GM12801 (cell line): ENCODE results near the gene RGMB.

Experiments used
- TF ChIP-seq, protein P1 (sequence below): IDR thresholded peaks from one replicate; pipeline ENCODE4 v1.5.1; 2011; ENCODE audit warnings: control low read depth; ENCODE audit not compliant: insufficient read length; ENCODE audit errors: extremely low read depth

RGMB gene

GRCh38 chr5:98742396-98743073 lies 30.9 kb upstream of the RGMB start:
- TF ChIP-seq, protein P1, sequence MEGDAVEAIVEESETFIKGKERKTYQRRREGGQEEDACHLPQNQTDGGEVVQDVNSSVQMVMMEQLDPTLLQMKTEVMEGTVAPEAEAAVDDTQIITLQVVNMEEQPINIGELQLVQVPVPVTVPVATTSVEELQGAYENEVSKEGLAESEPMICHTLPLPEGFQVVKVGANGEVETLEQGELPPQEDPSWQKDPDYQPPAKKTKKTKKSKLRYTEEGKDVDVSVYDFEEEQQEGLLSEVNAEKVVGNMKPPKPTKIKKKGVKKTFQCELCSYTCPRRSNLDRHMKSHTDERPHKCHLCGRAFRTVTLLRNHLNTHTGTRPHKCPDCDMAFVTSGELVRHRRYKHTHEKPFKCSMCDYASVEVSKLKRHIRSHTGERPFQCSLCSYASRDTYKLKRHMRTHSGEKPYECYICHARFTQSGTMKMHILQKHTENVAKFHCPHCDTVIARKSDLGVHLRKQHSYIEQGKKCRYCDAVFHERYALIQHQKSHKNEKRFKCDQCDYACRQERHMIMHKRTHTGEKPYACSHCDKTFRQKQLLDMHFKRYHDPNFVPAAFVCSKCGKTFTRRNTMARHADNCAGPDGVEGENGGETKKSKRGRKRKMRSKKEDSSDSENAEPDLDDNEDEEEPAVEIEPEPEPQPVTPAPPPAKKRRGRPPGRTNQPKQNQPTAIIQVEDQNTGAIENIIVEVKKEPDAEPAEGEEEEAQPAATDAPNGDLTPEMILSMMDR = no peak

GRCh38 chr5:98749046-98749445 lies 24.4 kb upstream of the RGMB start:
- TF ChIP-seq, protein P1 = no peak

- TF ChIP-seq, protein P1 = no peak
These were observed 22.8 kb upstream of the RGMB start for GRCh38 chr5:98750693-98751092.

DNA sequence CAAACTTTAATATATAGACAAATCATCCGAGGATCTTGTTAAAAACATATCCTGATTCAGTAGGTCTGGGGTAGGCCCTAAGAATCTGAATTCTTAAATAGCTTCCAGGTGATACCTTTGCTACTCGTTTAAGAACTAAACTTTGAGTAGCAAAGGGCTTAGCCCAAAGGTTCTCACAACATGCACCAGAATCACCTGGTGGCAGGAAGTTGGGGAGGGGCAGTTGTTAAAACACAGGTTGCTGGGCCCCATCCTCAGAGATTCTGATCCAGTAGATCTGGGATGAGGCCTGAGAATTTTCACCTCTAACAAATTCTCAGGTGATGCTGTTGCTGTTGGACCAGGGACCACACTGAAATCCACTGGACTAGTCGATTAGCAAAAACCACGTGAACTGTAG lies 20.0 kb upstream of the RGMB start:
- TF ChIP-seq, protein P1 = no peak

DNA sequence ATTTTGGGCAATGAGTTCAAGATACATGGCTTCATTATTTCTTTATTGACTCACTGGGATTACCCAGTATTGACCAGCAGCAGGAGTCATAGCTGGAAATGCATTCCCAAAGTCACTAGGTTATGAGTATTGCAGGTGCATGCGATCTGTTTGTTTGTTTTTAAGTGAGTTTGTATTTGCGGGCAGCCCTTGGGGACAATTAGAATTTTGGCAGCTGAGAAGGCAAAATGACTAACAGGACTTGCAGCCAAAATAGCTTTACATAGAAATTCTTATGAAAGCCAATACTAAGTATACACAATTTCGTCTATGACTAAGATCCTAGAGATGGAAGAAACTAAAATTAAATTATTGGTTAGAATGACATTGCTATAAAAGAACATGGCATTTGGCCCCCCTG lies 18.1 kb upstream of the RGMB start:
- TF ChIP-seq, protein P1 = no peak

- TF ChIP-seq, protein P1 = no peak
These were observed 15.5 kb upstream of the RGMB start for GRCh38 chr5:98757978-98758377.

DNA sequence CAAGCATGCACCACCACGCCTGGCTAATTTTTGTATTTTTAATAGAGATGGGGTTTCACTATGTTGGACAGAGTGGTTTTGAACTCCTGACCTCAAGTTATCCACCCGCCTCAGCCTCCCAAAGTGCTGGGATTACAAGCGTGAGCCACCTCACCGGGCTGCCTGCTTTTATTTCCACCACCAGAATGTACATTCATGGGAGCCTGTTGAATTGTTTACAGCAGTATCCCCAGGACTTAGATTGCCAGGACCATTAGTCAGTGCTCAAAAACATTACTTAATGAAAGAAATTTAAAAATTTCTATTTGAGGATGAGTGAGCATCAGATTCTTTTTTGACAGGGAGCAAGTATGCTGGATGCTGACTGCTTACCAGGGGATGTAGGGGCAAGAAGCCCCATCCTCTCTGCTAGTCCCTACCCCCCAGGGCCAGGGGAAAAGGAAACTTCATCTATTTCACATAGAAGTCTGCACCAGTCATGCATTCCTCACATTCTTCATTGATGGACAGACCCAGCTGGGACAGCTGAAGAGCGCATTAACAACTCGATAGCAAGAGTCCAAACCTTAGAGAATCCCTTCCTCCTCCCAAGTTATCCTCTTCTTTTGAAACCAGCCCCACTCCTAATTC lies 10.3 kb upstream of the RGMB start:
- TF ChIP-seq, protein P1 = no peak
